Renal cortex interstitium (tissue), 11 donors: Measurements from ENCODE around the gene PRRC1. TPM values are rescaled to one million over a fixed set of nuclear protein-coding genes. Genes with fewer than 3 reads are reported as not detected.
"Not testable (repeated sequence)": the region's sequence is repeated elsewhere in the genome, so short reads cannot be mapped to it uniquely, and the experiment has no call there.

Experiments
- DNase-seq, 11 donors: peaks; one replicate each; pipeline ENCODE4 v3.0.0-alpha.2; 2013; ENCODE audit warnings: low read depth in 9 of 11, low spot score in 4 of 11; ENCODE audit errors: extremely low read depth in 1 of 11
- polyA plus RNA-seq, 3 donors: library from polyadenylated mRNA; unstranded; fragments of 120-200 nt; gene quantifications; one replicate each; pipeline ENCODE4 v1.2.1, GENCODE V29; 2013; ENCODE audit not compliant: insufficient read length in 3 of 3

The PRRC1 gene
- polyA plus RNA-seq, 3 donors, result 80.9 to 83.7 (median 81.3) TPM

DNA sequence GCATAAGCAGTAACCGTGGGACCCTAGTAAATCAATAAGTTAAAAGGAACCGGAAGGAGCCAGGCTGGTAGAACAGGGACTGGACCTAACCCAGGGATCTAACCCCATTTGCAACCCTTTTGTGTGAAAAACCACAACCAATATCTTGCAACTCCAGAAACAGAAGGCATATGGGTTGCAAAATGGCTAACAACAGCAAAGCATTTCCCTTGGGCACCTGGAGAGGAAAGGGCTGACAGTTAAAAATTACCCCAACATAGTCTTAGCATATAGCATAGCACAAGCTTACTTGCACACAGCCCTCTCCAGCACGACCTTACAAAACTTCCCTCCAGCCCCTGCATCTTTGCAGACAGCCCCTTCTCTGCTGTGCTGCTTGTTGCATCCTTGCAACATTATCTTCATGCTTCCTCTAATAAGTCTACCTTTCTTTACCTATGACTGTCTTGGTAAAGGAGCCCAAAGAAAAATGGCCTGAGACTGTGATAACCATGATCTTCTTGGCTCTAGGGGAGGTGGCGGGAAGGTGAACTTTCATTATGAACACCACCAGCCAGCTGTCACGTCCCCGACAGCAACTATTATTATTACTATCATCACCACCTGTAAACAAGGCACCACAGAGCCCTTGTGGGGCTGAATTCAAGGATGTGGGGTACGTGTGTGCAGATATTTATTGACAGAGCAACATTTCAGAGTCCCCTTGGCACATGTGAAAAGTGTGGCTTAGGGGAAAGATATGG lies 49.8 kb downstream of the PRRC1 start:
- no peak for DNase-seq

DNA sequence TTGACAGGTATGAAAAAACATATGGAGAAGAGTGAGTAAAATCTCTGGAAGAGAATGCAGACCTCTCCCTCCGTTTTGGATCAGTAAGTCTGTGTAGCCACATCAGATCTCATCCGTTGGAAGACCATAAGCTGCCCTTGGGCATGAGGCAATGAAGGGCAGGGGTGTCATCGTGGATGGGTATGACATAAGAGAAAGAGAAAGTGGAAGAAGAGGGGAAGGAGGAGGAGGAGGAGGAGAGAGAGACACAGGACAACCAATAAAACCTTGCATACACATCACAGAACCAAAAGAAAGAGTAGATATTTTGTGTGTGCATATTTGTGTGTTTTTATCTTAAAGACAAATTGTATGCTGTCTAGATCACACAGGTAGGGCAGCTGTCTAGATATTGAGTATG lies 50.7 kb downstream of the PRRC1 start:
- no peak for DNase-seq

DNA sequence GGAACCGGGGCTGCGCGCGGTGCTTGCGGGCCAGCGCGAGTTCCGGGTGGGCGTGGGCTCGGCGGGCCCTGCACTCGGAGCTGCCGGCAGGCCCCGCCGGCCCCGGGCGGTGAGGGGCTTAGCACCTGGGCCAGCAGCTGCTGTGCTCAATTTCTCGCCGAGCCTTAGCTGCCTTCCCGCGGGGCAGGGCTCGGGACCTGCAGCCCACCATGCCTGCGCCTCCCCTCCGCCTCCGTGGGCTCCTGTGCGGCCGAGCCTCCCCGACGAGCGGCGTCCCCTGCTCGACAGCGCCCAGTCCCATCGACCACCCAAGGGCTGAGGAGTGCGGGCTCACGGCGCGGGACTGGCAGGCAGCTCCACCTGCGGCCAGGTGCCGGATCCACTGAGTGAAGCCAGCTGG lies 52.0 kb downstream of the PRRC1 start:
- not testable (repeated sequence) for DNase-seq

DNA sequence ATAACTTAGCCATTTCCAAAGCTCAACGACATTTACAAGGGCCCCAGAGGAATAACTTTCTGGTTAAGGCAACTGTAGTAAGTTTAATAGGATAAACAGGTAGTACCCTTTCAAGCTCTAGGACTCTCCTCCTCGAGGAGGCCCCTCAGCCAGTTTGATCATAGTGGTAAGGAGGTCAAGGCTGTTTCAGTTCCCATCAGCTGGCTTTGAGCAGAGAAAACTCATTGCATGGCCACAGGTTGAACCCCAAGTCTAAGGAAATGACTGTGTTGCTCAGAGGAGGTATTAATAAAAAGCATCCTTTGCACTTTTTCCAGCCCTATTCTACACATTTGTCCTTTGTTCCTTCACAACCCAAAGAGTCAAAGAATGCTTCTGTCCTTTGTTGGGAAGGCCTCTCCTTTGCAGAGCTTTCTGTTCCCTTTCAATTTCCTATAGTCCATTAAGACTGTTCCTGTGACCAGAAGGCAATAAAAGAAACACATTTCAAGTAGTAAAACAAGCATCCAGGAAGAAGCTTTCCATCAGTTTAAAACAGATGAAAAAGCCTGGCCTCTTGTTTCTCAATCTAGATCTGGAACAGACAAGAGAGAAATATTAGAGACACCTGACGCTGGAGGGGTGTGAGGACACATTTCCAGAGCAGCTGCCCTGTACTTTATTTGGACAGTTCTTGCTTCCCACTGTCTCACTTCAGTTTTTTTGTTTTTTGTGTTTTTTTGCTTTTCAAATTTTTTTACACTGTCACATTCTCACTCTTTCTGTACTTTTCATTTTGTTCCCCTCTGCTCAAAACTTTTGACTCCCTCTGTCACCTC lies 54.1 kb downstream of the PRRC1 start:
- DNase-seq, result no peak

DNA sequence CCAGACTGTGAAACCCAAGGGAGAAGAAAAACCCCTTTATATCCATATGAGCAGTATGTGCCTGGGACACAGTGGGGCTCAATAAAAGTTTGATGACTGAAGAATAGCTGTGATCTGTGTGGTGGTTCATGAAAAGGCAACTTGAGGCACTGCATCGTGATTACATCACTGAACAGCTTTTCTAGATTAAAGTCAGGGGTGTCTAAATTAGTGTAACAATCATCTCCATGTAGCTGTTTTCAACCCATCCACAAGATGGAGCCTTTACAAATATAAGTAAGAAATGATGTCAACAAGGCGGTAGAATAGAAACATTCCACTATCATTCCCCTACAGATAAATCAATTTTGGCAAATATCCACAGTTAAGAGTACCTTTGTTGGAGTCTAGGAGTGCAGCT lies 55.5 kb downstream of the PRRC1 start:
- DNase-seq, result no peak

DNA sequence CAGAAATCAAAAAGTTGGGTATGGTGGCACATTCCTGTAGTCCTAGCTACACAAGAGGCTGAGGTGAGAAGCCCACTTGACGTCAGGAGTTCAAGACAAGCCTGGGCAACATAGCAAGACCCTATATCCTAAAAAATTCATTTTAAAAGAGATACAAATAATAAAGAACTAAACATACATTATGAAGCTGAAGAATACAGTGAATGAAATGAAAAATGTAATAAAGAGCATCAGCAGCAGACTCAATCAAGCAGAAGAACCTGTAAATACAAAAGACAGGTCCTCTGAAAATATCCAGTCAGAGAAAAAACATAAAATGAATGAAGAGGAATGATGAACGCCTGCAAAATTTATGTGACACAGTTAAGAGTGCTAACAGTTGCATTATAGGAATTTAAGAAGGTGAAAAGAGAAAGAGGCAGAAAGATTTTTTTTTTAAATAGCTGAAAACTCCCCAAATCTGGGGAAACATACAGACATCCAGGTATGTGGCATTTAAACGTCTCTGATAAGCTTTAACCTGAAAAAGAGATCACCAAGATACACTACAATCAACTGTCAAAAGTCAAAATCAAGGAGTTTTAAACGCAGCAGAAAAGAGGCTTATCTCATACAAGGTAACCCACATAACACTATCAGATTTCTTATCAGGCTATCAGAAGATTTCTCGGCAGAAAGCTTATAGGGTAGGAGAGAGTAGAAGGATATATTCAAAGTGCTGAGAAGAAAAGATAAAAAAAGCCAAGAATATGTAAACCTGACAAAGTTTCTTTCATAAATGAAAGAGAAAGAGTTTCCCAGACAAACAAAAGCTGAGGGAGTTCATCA lies 57.6 kb downstream of the PRRC1 start:
- DNase-seq, result no peak

DNA sequence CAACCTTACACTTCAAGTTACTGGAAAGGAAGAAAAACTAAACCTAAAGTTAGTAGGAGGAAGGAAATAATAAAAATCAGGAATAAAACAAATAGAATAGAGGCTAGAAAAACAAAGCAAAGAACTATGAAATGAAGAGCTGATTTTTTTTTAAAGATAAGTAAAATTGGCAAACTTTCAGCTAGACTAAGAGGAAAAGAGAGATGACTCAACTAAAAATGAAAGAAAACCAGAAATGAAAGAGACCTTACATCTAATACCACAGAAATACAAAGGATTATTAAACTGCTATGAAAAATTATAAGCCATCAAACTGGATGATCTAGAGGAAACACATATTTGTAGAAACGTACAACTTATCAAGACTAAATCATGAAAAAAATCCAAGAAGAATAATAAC lies 60.0 kb downstream of the PRRC1 start:
- no peak for DNase-seq

DNA sequence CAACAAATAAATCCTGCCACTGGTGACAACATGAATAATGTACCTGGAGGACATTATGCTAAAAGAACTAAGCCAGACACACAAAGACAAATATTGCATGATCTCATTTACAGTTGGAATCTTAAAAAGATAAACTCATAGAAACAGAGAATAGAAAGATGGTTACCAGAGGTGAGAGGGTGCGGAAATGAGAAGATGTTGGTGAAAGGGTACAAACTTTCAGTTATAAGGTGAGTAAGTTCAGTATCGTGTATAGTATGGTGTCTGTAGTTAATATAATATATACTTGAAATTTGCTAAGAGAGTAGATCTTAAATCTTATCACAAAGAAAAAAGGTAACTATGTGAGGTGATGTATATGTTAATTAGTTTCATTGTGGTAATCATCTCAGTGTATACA lies 63.3 kb downstream of the PRRC1 start:
- no peak for DNase-seq

DNA sequence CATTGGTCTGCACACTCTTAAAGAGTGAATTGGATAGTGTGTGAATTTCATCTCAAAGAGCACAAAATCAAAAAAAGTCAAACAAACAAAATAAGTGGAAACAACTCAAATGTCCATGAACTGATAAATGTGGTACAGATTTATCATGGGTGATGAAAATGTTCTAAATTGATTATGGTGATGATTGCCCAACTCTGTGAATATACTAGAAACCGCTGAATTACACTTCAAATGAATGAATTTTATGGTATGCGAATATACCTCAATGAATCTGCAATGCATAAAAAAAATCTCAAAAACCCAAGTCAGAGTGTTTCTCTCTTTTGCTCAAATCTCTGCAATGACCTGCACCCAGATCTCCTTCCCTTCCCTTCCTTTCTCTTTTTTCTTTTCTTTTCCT lies 64.0 kb downstream of the PRRC1 start:
- no peak for DNase-seq

DNA sequence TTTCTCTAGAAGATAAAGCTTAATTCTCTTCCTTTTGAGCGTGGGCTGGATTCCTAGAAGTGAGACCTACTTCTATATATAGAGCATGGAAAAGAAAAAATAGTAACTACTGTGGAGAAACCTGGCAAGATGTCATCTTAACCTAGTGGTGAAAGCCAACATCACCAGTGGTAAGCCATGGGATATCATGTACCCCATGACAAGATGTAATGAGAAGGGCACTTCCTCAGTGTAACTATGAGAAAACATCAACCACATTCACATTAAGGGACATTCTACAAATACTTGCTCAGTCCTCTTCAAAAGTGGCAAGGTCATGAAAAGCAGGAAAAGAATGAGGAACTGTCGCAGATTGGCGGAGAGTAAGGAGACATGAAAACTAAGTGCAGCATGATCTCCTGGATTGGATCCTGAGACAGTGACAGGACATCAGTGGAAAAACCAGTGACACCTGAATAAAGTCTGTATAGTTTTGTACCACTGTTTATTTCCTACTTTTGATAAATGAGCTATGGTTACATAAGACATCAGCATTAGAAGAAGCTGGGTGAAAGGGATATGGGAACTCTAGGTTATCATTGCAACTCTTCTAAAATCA lies 65.4 kb downstream of the PRRC1 start:
- no peak for DNase-seq

DNA sequence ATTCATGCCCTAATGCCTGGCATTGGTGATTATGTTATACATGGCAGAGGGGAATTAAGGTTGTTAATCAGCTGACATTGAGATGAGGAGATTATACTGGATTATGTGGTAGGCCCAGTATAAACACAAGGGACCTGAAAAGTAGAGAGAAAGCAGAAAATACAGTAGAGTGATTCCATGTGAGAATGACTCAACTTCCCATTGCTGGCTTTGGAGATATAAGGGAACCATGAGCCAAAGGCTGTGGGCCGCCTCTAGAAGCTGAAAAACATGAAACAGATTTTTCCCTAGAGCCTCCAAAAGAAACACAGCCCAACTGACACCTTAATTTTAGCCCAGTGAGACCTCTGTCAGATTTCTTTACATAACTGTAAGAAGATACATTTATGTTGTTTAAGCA lies 66.4 kb downstream of the PRRC1 start:
- no peak for DNase-seq

DNA sequence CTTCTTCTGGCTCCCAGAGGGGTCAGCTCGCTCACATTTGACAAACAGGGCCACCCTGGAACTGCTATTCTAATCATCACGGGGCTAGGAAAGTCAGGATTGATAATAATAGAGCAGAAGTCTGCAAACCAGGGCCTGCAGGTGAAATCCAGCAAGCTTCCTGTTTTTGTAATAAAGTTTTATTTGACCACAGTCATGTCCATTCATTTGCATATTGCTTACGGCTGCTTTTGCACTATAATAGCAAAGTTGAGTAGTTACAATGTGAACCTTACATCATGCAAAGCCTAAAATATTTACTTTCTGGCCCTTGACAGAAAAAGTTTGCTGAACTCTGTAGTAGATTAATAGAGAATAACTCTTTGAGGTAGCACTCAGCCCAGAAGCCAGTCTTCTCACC lies 68.2 kb downstream of the PRRC1 start:
- DNase-seq, result no peak

DNA sequence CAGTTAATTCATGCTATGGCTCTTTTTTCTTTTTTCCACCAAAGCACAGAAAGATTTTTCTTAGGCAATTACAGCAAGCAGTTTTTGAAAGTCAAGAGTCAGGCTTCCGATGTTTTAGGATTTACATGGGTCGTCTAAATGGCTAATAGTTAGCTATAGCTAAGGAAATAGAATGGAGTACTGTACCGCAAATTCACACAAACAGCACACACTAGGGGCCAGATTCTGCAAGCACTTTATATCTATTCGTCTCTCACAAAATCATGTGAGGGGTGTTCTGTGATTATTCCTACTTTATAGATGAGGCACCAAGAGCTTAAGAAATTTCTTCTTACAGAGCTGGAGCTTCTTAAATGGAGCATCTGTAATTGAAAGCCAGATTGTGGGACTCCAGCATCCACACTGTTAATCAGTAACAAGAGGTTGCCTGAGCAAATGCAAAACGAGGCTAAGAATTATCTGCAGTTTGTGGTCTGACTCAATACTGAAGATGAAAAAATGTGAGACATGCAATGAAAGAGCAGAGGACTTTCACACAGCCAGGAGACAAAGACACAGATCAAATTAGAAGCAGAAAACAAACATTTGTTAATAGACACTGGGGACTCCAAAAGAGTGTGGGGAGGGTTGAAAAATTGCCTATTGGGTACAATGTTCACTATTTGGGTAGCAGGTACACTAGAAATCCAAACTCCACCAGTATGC lies 68.8 kb downstream of the PRRC1 start:
- DNase-seq, result no peak

DNA sequence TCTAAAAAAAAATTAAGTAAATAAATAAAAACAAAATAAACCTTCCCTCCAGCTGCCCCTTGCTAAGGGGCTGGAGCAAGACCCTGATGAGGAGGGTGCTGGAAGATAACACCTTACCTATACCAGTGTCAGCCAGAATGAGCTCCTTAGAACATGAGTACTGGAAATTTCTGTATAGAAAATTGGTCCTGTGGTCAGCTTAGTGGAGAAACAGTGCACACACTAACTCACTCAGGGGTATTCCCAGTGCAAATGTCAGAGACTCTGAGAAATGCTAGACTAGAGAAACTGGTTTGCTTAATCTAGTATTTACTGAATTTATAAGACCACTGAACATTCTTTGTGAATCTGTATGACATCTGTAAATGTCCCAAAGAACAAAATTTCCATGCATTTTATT lies 69.4 kb downstream of the PRRC1 start:
- DNase-seq, result no peak

DNA sequence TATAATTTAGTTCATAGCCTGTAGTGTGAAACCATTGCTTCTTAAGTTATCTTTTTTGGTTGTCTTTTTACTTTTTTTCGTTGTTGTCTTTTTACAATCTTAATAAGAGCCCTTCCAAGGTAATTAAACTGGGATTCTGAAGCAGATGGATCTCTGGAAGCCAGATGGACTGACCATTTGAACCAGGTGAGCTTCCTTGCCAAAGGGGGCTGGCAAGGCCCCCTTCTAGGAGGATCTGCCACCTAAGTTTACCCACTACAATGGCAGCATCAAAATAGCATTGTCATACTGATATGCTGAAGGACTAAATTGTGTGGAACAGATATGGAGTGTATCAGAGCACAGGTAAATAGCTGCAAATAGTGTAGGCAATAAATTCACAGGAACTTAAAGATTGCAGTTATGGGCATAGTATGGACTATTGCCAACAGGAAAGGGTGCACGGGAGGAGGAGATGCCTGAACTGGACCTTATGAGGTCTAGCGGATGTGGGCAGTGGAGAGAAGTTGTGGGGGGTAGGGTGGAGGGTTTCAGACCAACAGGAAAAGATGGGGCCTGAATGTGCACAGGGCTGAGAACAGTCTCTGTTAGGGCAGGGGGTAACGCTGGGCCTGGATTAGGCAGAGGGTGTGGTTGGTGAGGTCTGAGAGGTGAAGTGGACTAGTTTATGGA lies 69.9 kb downstream of the PRRC1 start:
- no peak for DNase-seq

DNA sequence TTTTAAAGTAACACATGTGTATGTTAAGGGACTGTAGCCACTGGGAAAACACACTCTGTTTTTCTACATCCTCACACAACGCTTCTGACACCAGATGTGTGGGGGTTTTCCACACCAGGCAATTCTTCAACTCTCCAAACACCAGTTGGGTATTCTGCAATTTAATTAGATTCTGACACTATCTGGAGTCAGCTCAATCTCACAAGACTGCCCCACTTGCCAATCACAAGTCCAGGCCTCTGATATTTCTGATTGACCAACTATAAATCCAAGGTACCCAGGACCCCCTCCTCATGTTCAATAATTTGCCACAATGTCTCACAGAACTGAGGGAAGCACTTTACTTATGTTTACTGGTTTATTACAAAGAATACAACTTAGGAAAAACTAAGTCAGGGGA lies 70.9 kb downstream of the PRRC1 start:
- no peak for DNase-seq

DNA sequence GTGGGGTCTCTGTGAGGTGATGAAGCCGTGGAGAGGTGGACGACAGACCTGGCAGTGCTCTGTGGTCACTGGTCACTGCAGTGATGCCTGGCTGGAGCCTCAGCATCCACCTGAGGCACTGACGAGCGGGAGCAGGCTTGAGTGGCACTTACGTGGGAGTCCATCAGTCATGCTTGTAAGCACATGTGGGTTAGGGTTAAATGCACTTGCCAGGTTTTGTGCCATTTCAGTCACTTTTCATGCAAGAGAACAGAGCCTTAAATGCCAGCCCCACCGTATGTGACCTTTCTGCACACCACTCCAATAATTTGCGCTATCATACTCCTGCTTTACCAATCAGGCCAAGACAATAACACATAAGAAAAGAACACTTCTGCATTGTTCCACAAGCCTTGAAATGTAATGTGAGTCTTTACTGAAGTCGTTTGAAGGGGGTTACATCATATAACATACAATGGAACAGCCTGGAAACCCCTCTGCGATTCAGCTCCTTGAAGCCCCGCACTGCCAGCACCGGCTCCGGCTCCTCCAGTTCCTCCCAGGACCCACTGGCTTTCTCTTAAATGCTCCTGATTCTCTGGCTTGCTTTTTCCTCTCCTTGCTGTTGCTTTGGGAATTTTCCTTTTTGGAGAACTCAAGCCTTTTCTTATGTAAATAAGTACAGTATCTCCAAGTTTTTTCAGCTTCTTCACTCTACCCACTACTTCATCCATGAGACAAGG lies 72.0 kb downstream of the PRRC1 start:
- no peak for DNase-seq
